Measurements from ENCODE around the gene PEX16. TPM values are rescaled to one million over a fixed set of nuclear protein-coding genes. Genes with fewer than 3 reads are reported as not detected.

Gene PEX16
- 37.0 TPM for total RNA-seq

DNA sequence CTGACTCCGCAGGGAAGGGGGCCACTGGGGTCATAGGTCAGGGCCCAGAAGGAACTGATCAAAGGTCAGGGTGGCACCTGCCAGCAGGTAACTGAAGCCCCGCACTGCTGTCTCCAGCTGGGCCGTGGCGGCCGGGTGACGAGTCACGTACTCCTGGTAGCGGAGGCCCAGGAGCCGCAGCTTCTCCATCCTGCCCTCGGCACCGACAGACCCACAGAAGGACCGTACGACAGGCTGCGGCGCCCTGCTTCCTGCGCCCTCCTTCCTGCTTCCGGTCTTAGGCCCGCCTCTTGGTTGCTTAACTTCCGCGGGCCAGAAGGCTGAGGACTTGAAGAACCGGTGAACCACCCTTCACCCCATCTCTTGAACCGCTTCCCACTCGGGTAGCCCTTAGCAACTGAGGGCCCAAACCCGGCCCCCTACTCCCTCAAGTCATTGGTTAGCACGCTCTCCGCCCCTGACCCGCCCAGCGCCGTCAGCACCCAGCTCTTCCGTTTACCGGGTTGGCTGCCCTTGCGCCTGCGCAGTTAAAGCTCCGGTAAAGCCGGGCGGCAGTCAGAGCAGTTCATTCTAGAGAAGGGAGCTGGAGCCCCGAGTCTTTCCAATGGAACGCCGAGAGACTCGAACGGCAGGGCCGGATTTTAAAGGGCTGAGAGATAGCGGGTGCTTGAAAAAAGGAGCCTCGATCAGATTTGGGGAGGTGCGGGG, at the start of gene PEX16:
Gene PEX16, minus strand, starts transcription at position 255 of the 708 bp plus-strand sequence. Its CDS starts 66 bp downstream, at position 189.
- peak; percentile 99 for DNase-seq (ENCODE audit: low spot score)
- peak; percentile 74 for ATAC-seq

DNA sequence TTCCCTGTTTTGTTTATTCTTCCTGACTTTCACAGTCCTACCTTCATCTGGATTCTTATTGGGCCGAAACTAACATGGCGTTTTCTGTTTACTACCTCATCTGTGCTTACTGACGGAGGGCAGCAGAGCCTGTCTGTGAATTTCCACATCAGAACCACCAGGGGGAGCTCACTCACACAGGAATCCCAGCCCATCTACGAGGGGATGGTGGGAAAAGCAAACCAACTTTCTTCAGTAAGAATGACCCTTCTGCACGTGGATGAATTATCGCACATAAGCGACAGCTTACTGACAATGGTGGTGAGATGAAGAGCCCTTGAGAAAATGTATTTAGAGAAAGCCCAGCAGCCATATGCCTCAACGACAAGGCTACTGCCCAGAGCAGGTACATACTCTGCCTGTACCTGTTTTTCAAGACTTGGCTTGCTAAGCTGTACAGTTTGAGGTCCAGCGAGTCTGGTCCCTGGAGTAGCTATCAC, 47.3 kb upstream of the PEX16 start:
- peak; percentile 59 for DNase-seq (ENCODE audit: low spot score)
- peak; percentile 99 for ATAC-seq

DNA sequence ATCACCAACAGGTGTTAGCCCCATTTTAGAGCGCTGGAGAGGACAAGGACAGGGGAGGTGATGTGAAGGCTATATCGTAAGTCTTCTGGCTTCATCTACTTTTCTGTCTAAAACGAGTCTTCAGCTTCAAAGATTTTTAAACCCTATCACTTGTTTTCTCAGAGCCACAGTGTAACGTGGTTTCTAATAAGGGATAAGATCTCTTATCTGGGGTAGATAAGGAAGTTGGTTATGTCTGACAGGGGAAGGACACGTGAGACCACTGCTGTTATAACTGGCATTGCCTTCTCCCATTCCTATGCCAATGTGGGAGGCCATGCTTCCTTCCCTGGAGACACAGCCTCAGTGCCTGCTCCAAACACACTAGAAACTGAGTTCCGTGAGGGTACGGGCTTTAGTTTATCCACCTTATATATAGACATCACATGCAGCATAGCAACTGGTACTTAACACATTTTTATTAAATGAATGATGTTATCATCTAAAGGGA, 44.1 kb upstream of the PEX16 start:
- DNase-seq (ENCODE audit: low spot score) = no peak
- ATAC-seq = no peak

DNA sequence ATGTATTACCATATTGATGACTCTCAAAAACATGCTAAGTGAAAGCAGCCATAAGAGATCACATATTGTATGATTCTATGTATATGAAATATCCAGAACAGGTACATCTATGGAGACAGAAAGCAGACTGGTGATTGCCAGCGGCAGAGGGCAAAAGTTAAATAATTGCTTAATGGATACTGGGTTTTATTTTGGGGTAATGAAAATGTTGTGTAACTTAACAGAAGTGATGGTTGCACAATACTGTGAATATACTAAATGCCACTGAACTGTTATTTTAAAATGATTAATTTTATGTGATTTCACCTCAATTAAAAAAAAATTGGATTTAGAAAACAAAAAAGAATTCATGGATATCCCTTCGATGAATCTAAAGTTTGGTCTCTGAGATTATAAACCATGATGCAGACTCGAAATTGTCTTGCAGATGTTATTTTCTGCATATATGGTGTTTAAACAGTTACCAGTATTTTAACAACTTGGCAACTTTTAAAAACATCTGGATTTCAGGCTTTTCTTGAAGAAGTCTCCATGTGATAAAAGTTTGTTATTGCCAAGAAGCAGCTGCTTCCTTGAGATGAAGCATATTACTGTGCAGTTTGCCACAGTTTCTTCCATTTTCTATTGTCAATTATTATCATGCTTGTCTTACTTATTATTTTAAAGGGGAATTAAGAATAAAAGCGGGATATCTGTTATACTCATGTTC, 42.9 kb upstream of the PEX16 start:
- DNase-seq (ENCODE audit: low spot score) (no peak), ATAC-seq (peak; percentile 69)

DNA sequence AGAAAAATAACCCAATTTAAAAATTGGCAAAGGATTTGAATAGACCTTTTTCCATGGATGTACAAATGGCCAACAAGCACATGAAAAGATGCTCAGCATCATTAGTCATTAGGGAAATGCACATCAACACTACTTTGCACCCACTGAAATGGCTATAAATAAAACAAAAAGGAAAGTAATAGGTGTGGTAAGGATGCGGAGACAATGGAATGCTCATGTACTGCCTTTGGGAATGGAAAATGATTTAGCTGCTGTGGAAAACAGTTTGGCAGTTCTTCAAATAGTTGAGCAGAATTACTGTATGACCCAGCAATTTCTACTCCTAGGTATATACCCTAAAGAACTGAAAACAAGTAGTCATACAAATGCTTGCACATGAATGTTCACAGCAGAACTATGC, 42.2 kb upstream of the PEX16 start:
- DNase-seq (ENCODE audit: low spot score) = no peak
- no peak for ATAC-seq

DNA sequence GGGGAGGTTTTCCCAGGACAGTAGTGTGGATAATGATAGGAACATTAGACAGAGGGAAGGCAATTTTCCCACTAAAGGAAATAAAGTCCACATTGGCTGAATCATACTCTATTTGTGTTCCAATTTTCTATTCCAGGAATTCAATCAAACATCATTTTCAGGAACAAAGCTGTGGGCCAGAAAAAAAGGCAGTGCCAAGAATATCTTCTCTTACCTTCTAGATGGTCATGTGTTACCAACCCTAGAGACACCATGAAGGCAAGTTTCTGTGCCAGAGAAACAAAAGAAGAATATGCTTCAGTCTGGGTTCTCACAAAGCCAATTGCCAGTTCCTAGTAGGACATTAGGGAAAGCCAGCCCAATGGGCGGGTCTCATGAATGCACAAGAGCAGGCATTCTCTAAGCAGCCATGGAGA, 32.3 kb upstream of the PEX16 start:
- ATAC-seq = peak; percentile 28

DNA sequence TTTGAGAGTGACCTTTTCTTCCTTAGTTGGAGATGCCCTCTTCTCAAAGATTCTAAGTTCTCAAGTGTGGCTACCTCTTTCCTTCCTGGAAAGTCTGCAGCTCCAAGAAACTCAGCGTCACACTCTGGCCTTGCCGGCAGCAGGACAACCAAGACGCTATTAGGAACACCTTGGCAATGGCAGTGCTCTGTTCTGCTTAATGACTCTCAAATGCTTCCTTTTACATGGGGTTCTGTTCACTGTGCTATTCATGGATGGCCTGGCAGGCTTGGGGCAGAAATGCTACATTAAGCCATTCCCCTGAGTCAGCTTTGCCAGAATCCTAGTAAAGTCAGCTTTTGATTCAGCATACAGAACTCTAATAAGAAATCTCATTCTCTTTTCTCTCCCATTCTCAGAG, 30.7 kb upstream of the PEX16 start:
- ATAC-seq = no peak
- DNase-seq (ENCODE audit: low spot score) = no peak

More for the DNA sequence above, 32.3 kb upstream of the PEX16 start:
- DNase-seq (ENCODE audit: low spot score) = no peak

DNA sequence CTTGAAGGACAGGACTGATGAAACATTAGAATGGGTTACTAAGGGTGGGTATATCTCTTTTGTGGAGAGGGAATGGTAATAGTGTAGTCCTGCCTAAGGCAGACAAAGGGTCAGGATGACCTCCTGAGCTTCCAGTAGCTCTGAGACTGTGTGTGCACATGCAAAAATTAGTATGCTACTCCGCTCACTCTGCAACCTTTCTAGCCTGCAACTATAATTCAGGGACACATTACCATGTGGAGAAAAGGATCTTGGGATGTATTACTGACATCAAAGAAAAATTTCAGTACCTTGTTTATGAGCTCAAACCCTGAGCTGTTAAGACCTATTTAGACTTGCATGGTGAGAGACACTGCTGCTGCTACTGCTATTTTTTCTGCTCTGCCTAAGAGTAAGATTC, 30.2 kb upstream of the PEX16 start:
- DNase-seq (ENCODE audit: low spot score) = no peak
- ATAC-seq = no peak

DNA sequence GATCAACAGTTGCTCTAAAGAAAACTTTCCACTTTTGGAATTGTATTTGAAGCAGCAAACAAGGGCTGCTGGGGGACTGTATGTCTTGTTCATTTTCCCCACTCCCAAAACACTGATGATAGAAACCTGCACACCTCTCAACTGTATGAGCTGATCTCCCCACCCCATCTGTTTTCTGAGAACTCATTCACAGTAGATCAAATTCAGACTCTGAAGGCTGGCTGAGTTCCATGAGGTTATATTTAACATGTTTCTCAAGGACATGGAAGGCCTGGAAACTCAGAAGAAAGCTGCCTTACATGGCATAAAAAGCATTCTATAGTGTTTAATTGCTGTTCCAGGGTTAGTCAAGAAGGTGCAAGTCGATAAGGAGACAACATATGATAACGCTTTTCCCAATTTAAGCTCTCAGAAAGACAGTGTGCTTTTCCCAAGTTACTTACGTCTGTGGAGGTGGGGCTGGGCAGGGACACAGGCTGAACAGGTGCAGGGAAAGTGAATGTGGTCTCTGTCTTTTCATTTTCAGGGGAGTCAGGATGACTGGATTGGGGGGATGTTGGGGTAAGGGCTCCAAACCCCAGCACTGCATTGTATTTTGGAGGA, 27.8 kb upstream of the PEX16 start:
- ATAC-seq (no peak), DNase-seq (ENCODE audit: low spot score) (no peak)

DNA sequence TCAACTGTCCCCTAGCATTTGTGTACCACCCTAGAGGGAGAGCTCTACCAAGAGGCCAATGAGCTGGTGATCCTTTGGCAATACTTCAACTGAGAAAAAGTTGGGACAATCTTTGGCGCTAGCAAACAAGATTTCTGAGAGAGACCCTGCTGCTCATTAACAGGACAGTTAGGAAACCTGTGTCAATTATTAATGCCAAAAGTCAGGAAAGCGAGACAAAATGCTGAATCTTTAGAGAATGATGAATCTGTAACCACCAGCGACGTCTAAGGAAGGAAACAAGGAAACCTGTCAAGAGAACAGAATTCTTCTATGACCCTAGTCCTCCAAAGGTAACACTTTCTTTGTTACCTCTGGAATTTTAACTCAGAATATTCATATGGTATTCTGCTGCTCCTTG, 24.7 kb upstream of the PEX16 start:
- ATAC-seq = peak; percentile 44

DNA sequence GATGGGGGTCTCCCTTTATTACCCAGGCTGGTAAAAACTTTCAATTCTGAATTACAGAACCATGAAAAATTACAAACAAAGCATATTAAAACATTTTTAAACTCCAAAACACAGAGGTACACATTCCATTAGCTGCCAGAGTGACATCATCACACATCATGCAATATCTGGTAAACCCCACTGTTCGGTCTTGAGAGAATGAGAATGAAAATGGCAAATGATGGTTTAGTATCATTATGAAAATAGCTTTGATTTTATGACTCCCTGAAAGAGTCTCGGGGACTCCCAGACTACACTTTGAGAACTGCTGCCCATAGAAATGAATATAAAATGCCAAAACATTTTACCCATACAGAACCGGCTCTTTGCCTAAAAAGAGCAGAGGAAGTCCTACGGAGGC, 23.6 kb upstream of the PEX16 start:
- no peak for ATAC-seq
- DNase-seq (ENCODE audit: low spot score) = no peak

More for the DNA sequence above, 24.7 kb upstream of the PEX16 start:
- DNase-seq (ENCODE audit: low spot score) = no peak

DNA sequence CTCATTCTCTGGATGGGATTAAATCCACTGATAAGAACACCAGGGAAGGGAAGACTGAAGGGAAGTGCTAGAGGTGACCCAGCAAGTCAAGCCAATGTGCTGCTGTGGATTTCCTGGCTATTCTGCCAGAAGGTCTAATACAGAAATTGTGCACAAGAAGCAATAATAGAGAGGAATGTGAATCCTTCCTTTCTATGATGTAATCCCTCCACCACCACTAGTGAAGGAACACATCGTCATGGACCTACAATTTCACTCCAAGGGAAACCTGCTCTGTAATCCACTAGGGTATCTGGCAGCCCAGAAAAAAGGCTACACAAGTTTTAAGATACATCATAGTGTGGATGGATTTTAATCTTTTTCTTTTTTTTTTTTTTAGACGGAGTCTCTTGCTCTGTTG, 22.2 kb upstream of the PEX16 start:
- ATAC-seq (no peak), DNase-seq (ENCODE audit: low spot score) (no peak)

DNA sequence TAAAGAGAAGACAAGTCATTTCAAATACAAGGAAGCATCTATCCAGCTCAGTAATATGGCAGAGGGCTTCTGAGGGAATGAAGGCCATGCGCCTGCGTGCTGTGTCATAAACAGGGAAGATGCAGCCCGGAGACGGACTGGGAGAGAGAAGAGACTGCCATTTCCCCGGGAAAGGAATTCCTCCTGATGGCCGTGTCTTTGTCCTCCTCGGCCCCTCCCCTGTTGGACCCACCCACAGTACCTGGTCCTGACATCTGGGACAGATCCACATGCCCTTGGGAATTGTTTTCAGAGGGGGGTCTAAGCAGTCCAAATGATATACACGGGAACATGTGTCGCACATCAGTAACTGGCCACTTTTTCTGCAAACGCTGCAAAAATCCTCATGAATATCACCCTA, 20.2 kb upstream of the PEX16 start:
- ATAC-seq (no peak), DNase-seq (ENCODE audit: low spot score) (no peak)

DNA sequence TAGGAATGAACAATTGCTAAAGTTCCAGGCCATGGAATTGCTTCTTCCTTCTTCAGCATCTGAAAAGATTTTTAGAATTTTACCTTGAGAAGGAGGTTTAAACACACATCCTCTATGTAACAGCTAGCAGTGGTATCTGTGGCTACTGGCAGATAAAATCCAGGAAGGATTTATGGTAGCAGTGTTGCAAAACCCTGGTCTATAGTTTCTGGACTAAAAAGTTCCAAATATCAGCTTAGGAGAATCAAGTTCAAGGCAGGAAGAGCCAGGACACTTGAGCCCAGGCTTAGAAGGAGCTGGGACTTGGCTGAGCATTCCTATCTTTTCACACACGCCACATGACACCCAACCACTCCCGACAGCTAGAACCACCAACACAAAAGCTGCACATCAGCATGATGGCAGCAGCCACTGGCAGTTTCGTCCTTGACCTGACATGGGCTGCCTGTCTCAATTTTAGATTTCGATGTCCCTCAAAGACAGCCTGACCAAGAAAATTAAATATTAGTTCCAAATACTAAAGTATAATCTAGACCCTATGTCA, 18.9 kb upstream of the PEX16 start:
- DNase-seq (ENCODE audit: low spot score) (no peak), ATAC-seq (no peak)

DNA sequence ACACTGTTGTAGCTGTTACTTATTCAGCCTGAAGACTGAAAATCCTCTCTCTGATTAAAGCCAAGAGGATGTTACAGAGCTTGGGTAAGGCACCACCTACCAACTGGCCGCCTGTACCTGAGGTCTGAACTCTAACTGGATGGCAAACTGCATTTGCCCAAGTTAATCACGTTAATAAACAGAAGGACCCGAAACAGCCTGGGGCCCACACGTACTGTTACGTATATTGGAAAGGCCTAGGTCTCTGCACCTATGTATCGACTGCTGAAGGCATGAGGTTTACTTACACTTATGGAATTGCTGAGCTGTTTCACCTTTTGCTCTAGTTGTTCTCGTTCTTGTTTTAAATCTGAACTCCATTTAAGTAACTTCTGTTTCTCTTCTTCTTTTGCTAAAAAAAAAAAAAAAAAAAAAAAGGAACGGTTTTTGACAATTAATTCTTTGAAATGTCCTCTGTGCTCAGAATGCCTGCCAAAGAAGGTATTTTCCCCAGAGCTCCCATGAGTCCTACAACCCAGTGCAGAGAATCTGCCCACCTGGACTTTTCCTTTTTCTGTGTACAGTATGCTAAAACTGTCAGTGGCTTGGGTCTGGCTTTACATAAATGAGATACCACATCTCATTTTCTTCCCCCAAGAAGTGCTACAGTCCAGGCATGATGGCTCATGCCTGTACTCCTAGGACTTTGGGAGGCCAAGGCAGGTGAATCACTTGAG, 17.8 kb upstream of the PEX16 start:
- no peak for ATAC-seq
- no peak for DNase-seq (ENCODE audit: low spot score)

DNA sequence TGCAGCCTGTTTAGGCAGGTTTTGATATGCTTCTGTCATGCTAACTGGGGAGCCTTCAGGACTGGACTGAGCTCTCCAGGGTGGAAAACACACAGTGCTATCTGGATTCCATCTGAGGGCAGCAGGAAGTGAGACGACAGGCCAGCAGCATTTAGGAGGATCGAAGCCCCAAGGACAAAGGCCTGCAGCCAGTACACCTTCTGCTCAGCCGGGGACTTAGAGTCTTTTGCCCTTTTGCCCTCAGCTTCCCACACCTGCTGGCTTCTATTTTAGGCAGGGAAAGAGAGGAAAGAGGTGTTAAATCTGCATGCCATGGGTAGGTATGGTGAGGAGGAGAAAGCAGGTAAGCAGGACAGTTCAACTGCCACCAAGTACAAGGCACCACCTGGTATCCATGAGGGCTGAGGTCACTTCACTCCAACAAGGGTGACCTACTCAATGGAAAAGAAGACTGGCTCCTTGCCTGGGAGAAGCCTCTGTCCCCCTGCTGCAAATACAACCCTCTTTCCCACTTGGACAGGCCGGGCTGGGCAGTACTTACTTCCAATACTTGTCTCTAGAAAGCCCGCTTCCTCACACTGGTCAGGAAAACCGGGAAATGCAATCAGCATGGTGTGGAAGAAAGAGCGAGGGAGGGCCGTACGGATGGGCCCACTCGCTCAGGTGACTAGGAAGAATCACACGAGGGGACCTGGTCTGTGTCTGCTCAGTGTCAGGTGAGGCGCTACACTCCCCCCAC, 17.1 kb upstream of the PEX16 start:
- peak; percentile 74 for DNase-seq (ENCODE audit: low spot score)
- peak; percentile 84 for ATAC-seq

DNA sequence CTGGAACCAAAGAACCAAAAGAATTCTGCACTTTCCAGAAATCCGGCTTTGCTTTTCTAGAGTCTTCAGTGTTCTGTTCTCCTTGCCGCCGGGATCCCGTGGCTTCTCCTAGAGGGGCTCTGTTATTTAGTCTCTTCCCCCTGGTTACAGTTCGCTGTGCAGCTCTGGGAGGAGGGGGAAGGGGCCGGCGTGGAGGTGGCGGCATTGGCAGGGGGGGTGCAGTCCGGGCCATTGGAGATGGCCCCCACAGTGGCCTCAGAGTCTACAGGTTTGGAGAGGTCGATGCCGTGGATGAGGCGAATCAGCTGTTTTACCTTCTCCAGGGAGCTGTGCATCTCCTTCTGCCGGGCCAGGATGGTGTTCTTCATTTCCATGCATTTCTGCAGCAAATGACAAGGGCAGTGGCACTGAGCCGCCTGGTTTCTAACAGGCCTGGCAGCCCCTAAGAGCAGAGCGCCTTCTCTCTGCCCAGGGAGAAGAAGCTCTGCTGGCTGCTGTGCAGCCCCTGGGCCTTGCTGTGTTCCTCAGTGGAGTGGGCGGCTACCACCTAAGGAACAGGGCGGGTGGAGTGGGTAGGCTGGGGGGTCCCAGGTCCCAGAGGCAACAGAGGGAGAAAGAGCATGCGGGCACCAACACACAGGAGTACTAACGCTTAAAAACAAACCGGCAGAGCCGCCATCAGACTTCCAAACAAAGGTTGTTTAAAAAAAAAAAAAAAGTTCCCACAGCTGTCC, 16.3 kb upstream of the PEX16 start:
- ATAC-seq = peak; percentile 7

DNA sequence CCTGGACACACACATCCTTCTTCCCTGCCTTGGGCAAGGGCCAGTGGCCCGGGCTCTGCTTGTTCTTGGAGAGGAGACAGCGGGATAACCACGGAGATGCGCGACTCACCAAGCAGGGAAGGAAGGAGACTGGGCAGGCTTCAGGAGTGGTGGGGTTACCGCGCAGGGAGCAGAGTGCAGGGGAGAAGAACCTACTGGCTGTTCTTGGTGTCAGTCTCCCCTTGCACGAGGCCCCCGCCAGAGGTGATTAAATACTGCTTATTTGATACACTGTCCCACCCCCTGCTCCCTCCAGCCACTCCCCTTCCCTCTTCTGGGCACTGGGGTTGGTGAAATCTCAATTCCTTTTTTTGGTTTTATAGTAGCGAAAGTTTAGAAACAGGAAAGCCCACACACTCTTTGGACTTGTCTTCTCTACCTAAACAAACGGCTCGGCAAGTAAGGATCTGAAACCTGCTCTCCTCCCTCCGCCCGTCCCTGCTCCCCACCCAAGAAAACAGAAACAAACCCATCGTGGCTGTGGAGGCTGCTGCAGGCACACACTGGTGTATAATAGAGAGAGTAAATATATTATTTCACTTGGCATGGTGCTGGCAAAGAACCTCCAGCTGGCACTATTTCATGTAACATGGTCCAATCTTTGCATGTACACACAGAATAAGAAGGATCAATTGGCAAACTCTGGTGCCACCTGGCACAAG, 15.6 kb upstream of the PEX16 start:
- DNase-seq (ENCODE audit: low spot score) (peak; percentile 79), ATAC-seq (peak; percentile 80)

More for the DNA sequence above, 16.3 kb upstream of the PEX16 start:
- DNase-seq (ENCODE audit: low spot score) = no peak

DNA sequence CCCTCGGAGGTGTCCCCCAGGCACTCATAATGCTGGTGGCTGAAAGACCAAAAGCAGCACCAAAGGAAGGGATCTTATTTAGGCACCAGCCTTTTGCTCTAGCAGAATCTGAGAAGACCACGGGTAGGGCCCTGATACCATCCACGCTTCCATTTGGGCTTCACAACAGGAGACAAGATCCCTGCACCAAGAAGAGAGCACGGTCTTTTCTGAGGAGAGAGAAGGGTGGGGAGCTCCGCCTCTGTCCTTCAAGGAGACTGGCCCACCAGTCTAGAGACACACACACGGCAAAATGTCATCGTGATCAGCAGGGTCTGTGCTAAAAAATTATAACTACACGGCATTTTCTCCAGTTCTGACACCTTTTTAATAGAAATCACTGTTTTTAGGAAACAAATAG, 14.5 kb upstream of the PEX16 start:
- no peak for DNase-seq (ENCODE audit: low spot score)
- ATAC-seq = no peak
